NCI-H2227 (cell line): ENCODE data around the gene CYP3A4.
"Not testable (repeated sequence)": the region's sequence is repeated elsewhere in the genome, so short reads cannot be mapped to it uniquely, and the experiment has no call there.

Experiments
- DNase-seq: peaks from one replicate; lab custom pipeline; 2025; ENCODE audit not compliant: unreplicated experiment; lab: John Stamatoyannopoulos, UW

The CYP3A4 gene

DNA sequence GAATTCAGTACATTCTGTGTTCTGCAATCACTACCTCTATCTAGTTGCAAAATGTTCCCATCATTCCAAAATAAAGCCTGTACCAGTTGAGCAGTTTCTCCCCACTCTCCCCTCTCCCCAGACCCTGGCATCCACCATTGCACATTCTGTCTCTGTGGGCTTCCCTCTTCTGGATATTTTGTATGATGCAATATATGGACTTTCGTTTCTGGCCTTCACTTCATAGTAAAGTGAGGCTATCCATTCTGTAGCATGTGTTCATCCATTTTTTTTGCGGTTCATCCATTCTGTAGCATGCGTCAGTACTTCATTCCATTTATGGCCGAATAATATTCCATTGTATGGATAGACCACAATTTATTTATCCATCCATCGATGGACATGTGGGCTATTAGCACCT is 9.5 kb upstream of the CYP3A4 start:
- no peak for DNase-seq

DNA sequence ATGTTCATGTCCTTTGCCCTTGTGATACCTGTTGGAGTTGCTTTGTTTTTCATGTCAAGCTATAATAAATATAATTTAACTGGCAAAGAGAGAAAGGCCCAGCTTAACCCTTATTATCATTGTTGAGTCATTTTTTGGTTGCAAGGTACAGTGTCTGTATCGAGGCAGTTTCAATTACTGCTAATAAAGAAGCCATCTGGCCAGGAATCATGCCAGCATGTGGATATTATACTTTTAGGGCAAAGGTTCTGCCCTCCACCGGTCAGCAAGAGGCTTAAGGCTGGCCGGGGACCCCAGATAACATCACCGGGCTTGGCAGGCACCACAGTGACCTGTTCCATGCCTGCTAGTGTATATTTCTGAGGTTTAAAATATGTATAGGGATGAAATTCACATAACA is 9.0 kb upstream of the CYP3A4 start:
- no peak for DNase-seq

DNA sequence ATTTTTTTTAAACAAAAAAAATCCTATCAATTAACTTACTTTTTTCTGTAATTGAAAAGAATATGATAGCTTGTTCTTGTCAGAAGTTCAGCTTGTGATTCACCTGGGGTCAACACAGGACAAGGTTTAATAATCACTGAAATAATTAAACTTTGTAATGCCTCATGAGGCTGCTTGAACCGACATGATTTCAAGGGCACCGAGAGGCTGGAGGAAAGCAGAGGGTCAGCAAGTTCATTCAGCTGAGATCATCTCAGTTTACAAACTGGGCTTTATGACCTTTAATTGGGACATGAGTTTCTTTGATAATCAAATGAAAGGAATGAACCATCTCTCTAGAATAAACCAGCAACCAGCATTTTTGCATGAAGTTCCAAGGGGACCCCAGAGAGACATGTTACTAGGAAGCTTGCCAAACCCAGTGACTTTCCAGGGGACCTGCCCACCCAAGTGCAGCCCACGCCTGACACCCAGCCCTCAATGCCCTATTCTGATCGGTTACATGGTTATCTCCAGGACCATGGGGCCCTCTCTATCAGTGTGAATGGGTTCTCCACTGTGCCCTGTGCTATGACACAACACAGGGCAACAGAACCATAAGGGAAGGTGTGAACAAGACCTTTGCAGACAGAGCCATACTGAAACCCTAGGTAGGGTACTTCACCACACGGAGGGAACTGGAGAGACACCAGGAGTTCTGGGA is 7.8 kb upstream of the CYP3A4 start:
- DNase-seq: no peak

DNA sequence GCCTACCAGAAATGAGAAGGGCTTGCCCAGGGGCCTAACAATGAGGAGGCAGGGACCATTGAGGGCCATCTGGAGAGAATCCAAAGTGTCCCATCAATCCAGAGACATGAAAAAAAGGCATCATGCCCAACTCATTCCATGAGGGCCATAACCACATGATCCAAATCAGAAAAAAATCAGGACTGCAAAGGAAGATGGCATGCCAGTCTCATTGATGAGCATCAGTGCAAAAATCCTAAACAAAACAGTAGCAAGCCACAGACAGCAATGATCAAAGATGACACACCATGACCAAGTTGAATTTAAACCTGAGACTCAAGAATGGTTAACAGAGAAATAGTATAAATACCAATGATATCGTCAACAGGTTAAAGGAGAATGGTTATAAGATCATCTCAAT is 7.0 kb upstream of the CYP3A4 start:
- DNase-seq: no peak

DNA sequence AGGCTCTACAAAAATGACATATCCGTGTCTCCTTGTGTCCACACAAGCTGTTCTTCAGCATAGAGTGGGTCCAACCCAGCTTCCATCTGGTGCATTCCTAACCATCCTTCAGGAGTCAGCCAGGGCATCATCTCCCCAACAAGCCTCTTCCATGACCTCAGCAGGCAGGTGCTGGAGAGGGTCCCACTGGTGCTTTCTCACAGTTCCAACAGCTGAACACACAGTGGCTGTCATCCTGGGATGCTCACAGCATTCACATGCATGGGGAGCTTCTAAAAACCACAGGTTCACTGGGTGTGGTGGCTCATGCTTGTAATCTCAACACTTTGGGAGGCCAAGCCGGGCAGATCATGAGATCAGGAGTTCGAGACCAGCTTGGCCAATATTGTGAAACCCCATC is 6.4 kb upstream of the CYP3A4 start:
- no peak for DNase-seq

DNA sequence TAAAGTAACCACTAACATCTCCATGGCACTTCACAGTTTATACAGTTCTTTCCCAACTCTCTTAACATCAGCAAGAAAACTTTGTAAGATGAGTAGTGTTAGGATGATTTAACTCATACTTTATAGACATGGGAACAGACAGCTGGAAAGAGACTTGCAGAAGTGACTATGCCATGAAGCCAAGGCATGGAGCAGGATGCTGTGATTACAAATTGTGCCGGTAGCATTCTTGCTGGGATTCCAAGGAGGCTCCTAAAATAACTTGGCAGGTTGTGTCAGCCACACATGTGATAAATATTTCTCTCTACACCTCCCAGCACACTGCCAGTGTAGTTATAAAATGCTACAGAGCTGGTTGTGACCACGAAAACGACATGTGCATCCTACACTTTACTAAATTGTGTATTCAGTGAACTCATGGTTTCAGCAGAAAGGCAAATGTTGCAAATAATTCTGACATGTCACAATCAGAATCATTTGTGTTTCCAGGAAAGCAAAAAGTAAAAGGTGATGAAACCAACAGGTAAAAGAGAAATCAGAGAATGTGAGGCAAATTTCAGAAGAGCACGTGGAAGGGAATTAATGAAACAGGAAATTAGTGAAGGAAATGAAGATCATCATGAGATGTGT is 5.6 kb upstream of the CYP3A4 start:
- DNase-seq: no peak

DNA sequence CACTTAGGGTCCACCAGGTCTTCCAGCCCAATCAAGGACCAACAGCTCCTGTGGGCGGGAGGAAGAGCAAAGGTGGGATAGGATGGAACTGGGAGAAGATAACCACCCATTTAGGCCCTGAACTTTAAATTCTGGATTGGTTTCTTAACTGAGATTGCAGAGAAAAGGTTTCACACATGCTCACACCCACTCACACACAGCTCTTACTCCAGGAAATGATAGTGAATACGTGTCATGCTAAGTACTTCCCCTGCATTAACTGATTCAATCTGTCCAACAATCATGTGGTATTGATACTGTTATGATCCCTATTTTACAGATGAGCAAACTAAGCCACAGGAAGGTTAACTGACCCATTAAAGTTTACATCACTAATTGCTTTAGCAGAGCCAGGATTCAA is 4.6 kb upstream of the CYP3A4 start:
- DNase-seq: no peak

DNA sequence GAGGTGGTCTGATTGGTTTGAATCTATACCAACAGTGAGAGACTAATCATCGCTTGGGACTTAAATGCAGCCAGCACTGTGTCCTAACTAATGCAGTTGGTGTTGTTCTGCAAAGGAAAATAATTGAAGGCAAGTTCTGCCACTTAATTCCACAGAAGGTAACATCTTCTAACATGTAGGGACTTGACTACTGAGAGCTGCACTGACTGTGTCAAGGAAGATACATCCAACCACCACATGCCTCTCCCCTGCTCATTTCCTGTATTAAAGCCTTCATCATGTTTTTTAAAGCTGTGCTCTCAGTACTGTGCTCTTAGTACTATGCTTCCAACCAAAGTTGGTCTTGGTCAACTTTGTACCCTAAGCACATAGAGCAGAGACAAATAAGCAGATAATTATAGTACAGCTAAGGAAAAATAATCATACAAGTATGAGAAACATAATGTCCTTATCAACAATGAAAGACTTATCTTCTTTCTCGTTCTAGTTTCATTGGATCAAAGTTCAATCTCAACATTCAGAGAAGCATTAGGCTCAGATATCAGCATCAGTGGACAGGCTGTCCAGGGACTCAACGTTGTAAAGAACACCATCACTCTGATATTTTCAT is 2.8 kb upstream of the CYP3A4 start:
- no peak for DNase-seq

DNA sequence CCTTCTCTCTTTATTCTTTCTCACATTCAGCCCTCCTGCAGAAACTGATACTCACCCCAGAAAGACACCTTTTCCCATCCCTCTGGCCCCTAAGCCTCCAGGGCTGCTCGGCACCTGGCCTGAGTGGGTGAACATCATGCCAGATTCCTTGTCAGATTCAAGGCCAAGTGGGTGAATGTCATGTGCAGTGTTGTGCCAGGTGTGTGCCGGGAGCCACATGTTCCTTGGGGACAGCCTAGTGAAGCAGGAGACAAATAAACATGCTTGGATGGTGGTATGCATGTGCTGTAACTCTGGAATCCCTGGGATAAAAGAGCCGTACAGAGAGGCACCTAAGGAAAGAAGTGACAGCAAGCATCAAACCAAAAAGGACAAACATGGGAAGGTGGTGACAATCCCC is 1.7 kb upstream of the CYP3A4 start:
- not testable (repeated sequence) for DNase-seq

DNA sequence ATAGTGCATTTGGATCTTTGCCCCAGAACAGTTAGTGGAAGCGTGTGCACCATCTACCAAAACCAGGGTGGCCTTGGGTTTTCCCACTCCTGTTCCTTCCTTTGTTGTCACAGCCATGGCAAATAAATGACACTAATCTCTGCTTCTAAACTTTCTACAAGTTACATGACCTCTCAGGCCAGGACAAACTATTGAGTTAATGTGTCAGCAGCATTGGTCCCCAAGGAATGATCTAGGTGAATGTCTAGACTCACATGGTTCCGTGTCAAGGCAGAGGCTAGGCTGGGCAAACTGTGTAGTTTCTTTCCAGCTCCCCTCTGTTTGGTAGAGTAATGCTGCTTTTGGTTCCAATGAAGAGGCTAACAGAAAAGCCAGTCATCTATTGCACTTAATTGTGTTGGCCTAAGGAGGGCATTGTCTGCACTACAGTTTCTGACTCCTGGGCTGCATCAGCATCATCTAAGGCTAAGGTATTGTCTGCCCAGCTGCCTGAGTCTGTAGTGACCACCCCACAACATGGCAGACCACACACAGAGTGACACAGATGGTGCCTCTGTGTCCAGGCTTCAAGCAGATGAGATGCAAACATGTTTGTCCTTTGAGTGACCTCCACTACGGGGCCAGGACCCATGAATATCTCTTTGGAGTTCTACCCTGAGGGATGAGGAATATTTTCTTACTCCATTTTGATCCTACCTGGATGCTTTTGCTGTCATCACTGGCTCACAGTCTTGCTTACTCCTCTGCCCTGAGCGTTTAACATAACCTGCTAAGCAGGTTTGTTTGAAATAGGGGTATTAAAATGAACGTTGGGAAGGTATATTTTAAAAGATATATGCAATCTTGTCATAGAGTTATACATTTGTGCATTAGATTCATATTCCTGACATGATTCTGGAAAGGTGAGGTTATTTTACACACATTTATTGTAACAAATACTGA is 1.7 kb downstream of the CYP3A4 start:
- no peak for DNase-seq

DNA sequence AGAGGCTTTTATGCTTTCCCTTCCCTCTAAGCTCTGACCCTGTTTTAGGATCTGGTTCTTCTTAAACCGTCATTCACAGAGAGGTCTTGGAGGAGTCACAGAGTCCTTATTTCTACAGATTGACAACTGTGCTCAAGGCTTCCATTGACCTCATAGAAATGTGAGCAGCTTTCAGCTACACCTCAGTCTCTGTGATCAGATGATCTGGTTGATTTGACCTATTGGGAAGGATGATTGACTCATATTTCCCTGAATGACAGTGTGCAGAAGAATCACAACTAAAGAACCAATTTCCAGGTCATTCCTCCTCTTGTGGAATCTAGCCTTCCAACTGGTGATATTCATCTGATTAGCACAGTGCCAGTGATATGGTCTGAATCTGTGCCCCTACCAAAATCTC is 3.4 kb downstream of the CYP3A4 start:
- DNase-seq: no peak

DNA sequence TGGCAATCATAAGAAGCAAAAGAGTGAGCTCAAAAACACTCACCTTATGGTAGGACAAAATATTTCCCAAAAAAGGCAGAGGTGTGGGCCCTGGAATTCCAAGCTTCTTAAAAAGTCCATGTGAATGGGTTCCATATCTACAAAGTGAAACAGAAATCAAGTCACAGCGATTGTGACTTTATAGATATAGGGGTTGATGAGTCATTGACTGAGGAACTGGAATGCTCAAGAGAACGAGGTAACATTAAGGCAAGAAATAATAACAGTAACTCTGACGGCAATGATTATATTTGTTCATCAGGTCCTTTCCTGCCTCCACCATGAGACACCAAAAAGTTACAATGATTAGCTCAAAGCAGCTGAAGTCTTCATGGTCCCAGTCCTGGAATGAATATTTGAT is 4.0 kb downstream of the CYP3A4 start:
- no peak for DNase-seq

DNA sequence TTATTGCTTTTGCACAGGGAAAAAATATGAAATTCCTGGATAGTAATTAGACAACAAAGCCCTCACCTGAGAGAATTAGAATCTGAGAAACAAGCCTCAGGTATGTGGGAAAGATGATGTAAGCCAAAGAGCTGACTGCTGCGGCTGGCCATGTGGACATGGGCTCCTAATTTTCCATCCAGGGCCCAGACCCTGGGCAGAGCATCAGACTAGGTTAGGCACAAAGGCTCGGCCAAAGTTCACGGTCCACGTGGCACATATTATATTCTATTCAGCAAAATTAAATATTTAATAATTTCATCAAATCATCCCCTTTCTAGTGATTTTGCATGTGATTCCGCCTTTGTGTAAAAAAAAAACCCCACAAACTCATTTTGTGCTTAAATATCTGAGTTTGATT is 5.1 kb downstream of the CYP3A4 start:
- DNase-seq: no peak

DNA sequence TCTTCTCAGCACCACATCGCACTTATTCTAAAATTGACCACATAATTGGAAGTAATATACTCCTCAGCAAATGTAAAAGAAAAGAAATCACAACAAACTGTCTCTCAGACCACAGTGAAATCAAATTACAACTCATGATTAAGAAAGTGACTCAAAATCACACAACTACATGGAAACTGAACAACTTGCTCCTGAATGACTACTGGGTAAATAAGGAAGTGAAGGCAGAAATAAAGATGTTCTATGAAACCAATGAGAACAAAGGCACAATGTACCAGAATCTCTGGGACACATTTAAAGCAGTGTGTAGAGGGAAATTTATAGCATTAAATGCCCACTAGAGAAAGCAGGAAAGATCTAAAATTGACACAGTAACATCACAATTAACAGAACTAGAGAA is 10.6 kb downstream of the CYP3A4 start:
- DNase-seq: not testable (repeated sequence)

DNA sequence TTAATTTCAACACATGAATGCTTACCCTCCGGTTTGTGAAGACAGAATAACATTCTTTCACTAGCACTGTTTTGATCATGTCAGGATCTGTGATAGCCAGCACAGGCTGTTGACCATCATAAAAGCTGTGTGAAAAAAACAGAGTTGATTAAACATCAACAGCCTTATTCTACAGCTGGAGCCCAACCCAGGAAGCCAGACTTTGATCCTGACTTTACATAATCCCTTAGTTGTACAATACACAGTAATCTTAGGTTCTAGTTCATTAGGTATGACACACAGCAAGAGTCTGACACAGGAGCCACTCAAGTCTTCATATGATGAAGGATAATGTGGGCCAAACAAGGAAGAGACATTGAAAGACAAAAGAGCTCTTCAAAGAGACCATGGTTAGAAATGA is 11.4 kb downstream of the CYP3A4 start:
- DNase-seq: no peak

DNA sequence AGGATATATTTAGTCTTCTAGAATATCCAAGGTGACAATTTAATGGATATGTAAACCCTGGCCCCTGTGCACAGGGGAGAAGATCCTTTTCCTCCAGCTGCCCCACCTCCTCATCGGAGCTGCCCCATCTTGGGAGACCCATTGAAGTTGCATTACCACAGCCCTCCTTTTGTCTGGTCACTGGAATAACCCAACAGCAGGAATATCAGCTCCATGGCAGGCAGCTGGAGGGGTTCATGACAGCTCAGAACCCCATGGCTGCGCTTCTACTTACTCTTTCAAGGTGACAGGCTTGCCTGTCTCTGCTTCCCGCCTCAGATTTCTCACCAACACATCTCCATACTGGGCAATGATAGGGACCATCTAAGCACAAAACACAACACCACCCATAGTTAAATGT is 14.5 kb downstream of the CYP3A4 start:
- DNase-seq: not testable (repeated sequence)

DNA sequence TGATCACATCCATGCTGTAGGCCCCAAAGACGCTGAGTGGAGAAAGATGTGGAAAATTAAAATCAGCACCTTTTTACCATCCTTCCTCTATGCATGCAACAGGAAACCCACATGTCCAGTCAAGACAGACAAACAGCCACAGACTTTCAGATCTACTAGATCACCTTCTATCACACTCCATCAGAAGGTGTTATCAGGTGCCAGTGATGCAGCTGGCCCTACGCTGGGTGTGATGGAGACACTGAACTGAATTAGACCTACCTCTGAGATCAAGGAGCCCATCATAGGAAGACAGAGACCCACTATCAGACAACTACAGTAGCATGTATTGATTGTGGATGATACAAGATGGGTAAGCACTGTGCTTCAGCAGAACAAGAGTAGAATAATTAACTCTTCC is 15.5 kb downstream of the CYP3A4 start:
- DNase-seq: no peak

DNA sequence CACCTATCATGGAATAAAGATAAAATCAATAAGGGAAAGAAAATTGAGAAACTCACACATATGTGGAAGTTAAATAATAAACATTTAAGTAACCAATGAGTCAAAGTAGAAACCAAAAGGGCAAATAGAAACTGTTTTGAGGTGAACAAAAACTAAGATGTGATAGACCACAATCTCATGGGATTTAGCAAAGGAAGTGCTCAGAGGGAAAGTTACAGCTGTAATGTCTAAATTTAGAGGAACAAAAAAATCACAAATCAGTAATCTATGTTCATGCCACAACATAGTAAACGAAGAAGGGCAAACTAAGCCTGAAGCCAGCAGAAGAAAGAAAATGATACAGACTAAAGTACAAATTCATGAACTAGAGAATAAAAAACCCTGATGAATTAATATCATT is 16.3 kb downstream of the CYP3A4 start:
- DNase-seq: no peak

DNA sequence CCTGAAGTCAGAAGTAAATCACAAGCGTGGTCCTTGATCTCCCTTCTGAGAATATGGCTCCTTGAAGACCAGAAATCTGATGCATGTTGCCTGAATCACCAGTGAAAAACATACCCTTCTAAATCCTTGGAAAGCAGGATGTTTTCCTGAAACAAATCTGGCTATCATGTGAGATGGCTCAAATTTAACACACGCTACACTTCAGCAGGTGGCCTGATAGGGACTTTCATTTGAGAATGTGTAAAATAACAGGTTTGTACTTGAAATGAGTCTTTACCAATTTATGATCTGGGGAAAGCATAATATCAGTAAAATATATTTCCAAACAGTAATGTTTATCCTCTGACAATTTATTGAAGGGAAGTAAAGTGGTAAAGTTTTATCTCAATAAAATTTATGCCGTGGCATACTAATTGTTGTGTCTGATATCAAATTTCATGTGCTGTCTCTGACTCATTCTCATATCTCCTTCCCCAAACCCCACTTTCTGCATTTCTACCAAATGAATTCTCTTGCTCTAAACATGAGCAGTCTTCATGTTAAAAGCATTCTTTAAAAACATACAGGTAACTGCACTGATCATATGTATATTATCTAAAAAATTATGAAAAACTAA is 17.4 kb downstream of the CYP3A4 start:
- no peak for DNase-seq

DNA sequence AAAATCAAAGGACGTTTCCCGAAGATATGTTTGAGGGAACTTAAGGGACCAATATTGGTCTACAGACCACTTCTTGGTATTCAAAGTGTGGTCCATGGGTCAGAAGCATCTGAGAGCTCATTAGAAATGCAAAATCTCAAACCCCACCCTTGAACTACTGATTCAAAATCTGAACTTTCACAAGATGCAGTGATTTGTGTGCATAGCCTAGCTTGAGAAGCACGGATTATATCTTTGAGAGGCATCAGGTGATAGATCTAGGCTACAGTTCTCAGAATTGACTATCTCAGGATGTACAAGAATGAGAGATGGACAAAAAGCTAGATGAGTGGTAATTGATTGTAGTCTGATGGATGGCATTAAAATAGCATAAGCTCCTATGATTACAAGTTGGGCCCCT is 19.5 kb downstream of the CYP3A4 start:
- DNase-seq: no peak

DNA sequence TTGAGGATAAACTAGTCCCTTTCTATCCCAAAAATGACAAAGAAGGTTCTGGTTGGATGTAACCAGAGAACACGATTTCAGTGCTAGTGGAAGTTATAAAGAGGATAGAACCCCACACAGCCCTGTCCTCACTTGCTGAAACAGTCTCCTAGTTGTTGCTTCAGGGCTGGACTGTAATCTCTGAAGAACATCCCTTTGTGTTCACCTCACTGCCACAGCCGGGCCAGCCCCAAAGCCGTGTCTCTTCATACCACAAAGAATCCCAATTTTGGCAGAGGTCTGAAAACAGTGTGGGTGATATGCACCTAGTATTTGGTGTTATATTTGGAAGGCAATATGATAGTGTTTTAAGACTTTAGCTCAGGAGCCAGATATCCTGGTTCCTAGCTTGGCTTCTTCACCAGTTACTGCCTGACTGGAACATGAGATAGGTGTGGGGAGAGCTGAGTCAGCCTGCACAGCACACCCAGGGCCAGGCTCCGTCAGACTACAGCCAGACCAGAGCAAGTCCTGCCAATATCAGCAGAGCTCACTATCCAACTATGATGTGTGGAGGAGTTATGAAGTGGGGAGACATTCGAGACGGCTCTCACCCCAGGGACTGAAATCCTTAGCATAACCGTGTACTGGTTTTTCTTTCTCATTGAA is 21.2 kb downstream of the CYP3A4 start:
- DNase-seq: no peak
